GM12874 (cell line): ENCODE results near the gene SLAMF7.
A peak's percentile ranks its signal among the peaks of the same experiment; 100 is the strongest.

ENCODE experiments used
- CTCF ChIP-seq: IDR thresholded peaks from 2 replicates; pipeline ENCODE4 v1.5.1; 2011; ENCODE audit warnings: low read depth, mild to moderate bottlenecking, control low read depth, low read length, moderate library complexity; ENCODE audit not compliant: insufficient read depth

Gene SLAMF7

GRCh38 chr1:160717306-160717705 lies 21.7 kb upstream of the SLAMF7 start:
- TF ChIP-seq CTCF = no peak

- TF ChIP-seq CTCF = no peak
Observed at GRCh38 chr1:160718210-160718609, 20.8 kb upstream of the SLAMF7 start.

GRCh38 chr1:160720356-160721085 lies 18.5 kb upstream of the SLAMF7 start:
- no peak for TF ChIP-seq CTCF

- TF ChIP-seq CTCF = no peak
Observed at GRCh38 chr1:160721473-160721872, 17.6 kb upstream of the SLAMF7 start.

GRCh38 chr1:160722726-160723125 lies 16.3 kb upstream of the SLAMF7 start:
- no peak for TF ChIP-seq CTCF

- no peak for TF ChIP-seq CTCF
Observed at GRCh38 chr1:160723332-160723731, 15.7 kb upstream of the SLAMF7 start.

GRCh38 chr1:160724465-160725242 lies 14.4 kb upstream of the SLAMF7 start:
- TF ChIP-seq CTCF = peak; percentile 12; the same call in 1 of the 2 replicates
